Mononuclear cell (primary cell): ENCODE measurements around the gene TNIP1. TPM values are rescaled to one million over a fixed set of nuclear protein-coding genes. Genes with fewer than 3 reads are reported as not detected.

Experiments used
- H3K27me3 ChIP-seq: 2 replicates; pipeline ENCODE4 v1.6.0; 2011; ENCODE audit warnings: low read length, control low read depth; ENCODE audit not compliant: insufficient read depth
- H3K4me1 ChIP-seq: 2 replicates; pipeline ENCODE4 v1.5.1; 2011; ENCODE audit warnings: mild to moderate bottlenecking, low read length, control low read depth; ENCODE audit not compliant: insufficient read depth
- H3K4me3 ChIP-seq: 2 replicates; pipeline ENCODE4 v1.5.1; 2011; ENCODE audit warnings: mild to moderate bottlenecking, low read length, moderate library complexity
- H3K9me3 ChIP-seq: 2 replicates; pipeline ENCODE4 v1.5.1; 2011; ENCODE audit warnings: low read depth, mild to moderate bottlenecking, control low read depth, low read length
- total RNA-seq: library from RNA; depleted of rRNA; stranded (reverse); fragments of >200 nt; gene quantifications from one replicate; pipeline ENCODE4 v1.2.3, GENCODE V29; 2012

The TNIP1 gene
- total RNA-seq, 1 donor, result 222 TPM

DNA sequence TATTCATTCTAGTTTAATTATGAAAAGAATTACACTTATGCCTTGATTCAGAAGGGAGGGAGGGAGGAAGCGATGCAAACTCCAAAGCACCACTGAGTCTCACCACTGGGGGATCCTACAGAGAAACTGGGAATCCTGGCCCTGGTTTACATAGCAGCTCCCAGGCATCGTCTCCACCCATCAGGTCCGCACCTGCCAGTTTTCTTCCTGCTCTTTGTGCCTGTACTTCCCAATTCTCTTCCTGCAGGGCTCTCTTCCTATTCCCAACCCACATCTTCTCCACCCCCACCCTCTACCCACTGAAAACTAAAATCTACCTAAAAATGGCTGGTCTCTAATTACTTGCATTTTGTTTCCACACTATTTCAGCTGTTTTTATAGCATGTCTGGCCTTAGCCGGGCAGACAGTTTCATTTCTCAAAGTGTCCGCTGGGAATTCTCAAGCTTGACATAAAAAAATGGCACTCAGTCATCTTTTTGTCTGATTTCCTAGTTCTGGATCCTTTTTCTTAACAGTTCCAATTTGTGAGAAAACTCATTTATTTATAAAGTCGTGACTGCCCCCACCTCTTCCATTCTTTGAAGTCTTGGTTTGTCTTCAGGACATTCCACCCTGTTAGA lies 1.6 kb upstream of the TNIP1 start:
- Histone ChIP-seq H3K4me1 (peaks cover 85% of the 10 kb centered on the region), H3K9me3 (no peaks in the 10 kb centered on the region), H3K27me3 (no peaks in the 10 kb centered on the region), H3K4me3 (no peak overlapping the region)

DNA sequence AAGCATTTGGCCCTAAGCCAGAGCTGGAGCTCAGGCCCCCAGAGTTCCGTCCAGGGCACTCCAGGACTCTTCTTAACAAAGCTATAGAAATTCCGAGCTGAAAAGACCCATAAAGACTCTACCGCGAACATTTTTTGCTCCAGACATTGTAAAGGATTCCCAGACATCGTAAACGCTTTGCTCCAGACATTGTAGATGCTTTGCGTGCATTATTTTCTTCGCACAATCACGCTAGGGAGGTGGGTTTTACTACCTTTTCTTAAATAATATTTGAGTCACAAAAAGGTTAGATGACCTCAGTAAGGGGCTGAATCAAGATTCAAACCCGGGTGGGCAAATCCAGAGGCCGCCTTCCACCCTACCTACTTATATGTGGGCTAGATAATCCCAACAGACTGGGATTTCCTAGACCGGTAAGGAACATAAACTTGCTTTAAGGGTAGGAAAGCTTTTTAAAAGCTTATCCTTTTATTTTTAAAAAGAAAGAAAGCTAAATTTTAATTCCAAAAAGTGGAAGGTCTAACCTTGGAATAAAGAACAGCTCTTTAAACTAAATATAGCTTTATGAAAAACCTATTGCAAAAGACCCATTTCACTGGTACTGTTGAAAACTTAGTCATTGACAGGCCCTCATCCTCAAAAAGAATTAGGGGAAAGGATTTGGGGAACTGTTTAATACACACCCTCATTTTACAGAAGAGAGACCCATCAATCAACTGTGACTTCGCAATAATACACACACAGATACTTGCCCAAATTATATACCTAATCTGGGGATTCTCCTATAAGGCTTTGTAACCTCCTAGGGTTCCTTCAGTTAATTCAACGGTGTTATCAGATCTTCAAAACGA lies 822 bp upstream of the TNIP1 start:
- Histone ChIP-seq H3K27me3 (no peaks in the 10 kb centered on the region), H3K4me3 (peak overlapping the region; percentile 83), H3K9me3 (no peaks in the 10 kb centered on the region), H3K4me1 (peaks cover 85% of the 10 kb centered on the region)

DNA sequence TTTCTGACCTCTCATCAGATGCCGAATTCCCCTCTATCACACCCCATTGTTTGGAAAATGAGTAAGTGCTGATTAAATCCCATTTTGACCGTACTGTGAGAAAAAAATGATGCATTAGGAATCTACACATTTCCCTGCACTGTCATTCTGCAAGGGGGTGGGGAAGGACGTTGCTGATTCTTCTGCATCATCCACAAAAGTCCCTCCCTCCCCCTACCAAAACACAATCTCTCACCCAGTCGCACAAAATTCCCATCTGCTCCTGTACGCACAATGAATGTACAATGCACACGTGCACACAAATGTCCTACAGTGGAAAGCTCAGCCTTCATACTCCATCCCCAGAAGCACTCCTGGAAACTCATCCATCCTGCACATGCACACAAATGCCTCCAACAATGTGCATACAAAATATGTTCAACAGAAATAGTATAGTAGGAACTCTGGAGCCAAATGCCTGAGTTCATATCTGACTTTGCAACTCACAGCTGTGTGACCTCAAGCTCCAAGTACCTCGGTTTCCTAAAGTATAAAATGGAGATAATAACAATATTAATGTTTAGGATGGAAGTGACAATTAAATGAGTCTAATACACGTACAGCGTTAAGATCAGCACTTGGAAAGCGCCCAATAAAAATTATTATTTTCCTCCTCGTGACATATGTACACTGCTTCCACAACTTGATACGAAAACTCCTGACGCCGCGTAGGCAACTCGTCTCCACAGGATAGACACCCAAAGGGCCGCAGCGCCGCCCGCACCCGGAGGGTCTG lies 809 bp downstream of the TNIP1 start:
- Histone ChIP-seq H3K9me3 (no peaks in the 10 kb centered on the region), H3K4me1 (peaks cover 85% of the 10 kb centered on the region), H3K4me3 (peak overlapping the region; percentile 83), H3K27me3 (no peaks in the 10 kb centered on the region)

DNA sequence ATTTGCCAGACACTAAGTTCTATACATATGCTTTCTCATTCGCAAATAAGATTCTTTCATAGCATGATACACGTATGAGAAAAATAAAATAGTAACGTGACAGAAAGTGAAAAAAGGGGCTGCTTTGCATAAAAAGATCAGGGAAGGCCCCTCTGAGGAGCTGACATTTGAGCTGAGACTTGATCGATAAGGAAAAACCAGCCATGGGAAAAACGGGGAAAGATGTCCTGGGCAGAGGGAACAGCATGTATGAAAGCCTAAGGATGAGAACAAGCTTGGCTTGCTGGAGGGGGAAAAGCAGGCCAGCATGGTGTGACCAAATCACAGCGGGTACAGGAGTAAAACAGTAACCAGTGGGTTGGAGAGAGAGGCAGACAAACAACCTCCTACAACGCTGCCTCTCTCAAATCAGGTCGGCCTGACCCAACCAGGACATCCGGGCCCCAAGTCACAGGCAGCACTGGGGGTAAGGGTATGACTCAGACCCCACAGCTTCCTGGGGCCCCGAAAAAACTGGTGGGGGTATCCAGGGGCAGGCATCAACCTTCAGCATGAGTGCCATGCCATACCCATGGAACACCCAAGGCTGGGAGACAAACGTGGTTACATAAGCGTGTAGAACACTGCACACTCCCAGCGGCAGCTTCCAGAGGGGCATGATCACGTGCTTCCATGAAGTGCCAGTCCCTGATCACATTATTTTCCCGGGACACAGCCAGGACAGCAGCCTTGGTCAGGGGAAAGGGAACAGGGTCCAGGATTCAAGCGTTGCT lies 2.2 kb downstream of the TNIP1 start:
- Histone ChIP-seq H3K27me3 (no peaks in the 10 kb centered on the region), H3K9me3 (no peaks in the 10 kb centered on the region), H3K4me3 (peak overlapping the region; percentile 12), H3K4me1 (peaks cover 83% of the 10 kb centered on the region)

DNA sequence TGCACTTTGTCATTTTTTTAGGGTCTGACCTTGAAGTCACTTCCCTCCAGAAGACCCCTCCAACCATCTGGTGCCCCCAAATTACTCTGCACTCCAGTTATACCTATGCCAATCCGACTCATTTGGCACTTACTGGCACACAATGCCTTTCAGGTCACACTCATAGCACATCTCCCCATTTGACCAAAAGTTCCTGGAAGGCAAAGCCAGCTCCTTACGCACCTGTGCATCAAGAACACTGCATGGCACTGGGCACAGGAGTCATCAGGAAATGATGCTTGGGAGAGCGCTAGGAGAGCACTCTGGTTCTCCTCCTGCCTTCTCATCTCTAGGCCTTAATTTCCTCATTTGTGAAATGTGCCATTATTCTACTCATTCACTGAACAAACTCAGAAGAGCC lies 2.9 kb downstream of the TNIP1 start:
- no peaks in the 10 kb centered on the region for H3K9me3 ChIP-seq
- H3K4me3 ChIP-seq, result no peak overlapping the region
- no peaks in the 10 kb centered on the region for H3K27me3 ChIP-seq
- H3K4me1 ChIP-seq, result peaks cover 76% of the 10 kb centered on the region

DNA sequence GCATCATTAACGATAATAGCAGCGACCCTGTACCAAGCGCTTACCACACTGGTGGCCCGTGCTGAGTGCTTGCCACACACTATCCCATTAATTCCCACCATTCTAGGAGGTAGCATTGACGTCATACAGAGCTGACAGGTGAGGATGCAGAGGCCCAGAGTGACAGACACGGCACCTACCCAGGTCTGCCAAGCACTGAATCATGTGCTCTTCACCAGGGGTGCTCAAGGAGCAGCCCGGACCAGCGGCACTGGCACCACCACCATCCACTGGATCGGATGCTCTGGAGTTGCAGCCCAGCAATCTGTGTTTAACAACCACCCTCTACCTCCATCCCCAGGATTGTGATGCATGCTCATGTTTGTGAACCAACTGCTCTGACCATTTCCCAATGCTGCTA lies 3.4 kb downstream of the TNIP1 start:
- Histone ChIP-seq H3K4me3 (no peak overlapping the region), H3K9me3 (no peaks in the 10 kb centered on the region), H3K27me3 (no peaks in the 10 kb centered on the region), H3K4me1 (peaks cover 70% of the 10 kb centered on the region)

DNA sequence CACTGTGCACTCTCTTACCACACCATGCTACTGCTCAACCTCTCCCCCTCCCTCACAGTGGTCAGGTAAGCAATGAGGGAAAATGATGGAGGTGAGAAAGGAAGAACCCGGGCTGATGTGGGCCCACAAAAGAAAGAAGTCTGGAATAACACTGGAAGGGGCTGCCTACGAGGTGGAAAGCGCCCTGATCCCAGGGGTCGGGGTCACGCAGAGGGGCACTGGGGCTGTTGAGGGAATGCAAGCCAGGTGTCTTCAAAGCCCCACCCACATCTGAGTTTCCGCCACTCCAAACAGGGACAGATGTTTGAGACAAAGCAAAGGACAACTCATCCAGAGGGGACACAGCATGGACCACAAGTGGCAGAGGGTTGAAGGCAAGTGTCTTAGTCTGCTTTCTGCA lies 4.2 kb downstream of the TNIP1 start:
- peaks cover 62% of the 10 kb centered on the region for H3K4me1 ChIP-seq
- H3K9me3 ChIP-seq, result no peaks in the 10 kb centered on the region
- no peaks in the 10 kb centered on the region for H3K27me3 ChIP-seq
- no peak overlapping the region for H3K4me3 ChIP-seq

DNA sequence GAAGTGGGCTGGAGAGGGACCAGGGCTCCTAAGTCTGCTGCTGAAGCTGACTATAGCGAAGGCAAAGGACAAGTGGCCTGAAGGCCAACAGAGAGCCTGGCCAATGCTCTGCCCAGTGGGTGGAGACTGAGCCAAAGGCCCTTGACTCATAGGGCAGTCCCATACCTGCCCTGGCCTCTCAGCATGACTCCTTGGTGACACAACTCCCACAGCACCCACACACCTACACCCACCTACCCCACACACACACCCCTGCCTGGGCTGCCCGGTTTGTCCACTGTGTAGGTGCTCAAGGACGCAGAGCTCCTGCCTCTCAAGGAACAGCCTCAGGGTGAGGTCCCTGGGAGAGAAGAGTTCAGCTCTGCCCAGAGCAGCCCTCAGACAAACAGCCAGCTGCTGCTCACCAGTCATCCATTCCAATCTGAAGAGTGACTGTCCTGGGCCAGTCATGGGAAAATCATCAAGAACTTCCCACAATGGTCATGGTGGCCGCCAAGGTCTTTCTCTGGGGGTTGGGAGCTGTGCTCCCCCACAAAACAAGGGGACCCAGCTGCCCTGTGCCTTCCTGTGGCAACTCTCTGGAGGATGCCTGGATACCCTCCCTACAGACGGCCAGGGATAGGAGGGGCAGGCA lies 5.0 kb downstream of the TNIP1 start:
- no peaks in the 10 kb centered on the region for H3K9me3 ChIP-seq
- no peak overlapping the region for H3K4me3 ChIP-seq
- peaks cover 64% of the 10 kb centered on the region for H3K4me1 ChIP-seq
- no peaks in the 10 kb centered on the region for H3K27me3 ChIP-seq

DNA sequence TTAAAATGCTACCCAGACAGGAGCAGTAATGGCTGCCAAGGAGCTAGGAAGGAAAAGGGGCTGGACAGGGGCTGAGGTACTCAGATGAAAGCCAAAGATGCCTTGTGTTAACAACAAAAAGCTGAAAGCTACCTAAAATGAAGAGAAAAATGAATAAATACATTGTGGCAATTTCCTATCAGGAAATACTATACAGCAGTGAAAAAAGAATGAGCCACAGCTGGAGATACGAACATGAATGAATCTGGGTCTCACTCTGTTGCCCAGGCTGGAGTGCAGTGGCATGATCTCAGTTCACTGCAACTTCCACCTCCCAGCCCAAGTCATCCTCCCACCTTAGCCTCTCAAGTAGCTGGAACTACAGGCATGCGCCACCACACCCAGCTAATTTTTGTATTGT lies 6.3 kb downstream of the TNIP1 start:
- H3K4me3 ChIP-seq, result no peak overlapping the region
- H3K9me3 ChIP-seq, result no peaks in the 10 kb centered on the region
- H3K27me3 ChIP-seq, result no peaks in the 10 kb centered on the region
- peaks cover 68% of the 10 kb centered on the region for H3K4me1 ChIP-seq

DNA sequence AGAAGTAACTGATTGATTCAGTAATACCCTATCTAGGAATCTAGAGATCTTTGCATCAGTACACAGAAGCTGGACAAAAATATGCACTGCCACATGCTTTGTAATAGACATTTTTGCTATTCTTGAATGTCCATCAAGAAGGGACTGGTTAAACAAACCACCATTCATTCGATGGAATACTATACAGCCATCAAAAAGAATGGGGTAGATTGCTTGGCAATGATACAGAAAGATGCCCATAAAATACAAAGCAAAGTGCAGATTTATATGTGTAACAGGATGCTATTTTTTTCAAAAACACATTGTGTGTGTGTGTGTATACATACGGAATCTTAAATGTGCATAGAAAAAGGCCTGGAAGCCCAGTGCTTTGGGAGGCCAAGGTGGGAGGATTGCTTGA lies 7.6 kb downstream of the TNIP1 start:
- no peaks in the 10 kb centered on the region for H3K9me3 ChIP-seq
- peaks cover 68% of the 10 kb centered on the region for H3K4me1 ChIP-seq
- H3K4me3 ChIP-seq, result no peak overlapping the region
- H3K27me3 ChIP-seq, result no peaks in the 10 kb centered on the region

DNA sequence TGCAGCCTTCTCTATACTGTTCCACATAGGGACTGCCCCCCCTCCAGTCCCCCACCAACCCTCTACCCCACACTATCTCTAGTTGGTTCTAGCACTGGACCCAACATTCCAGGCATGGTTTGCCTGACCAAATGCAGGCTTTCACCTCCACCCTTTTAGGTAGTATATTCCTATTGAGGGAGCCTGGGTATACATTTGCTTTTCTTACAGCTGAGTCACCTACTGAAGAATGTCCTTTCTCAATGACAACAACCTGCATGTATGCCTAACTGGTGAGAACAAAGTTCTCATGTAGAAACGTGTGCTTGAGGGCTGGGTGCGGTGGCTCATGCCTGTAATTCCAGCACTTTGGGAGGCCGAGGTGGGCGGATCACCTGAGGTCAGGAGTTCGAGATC lies 8.2 kb downstream of the TNIP1 start:
- H3K4me1 ChIP-seq, result peaks cover 68% of the 10 kb centered on the region

DNA sequence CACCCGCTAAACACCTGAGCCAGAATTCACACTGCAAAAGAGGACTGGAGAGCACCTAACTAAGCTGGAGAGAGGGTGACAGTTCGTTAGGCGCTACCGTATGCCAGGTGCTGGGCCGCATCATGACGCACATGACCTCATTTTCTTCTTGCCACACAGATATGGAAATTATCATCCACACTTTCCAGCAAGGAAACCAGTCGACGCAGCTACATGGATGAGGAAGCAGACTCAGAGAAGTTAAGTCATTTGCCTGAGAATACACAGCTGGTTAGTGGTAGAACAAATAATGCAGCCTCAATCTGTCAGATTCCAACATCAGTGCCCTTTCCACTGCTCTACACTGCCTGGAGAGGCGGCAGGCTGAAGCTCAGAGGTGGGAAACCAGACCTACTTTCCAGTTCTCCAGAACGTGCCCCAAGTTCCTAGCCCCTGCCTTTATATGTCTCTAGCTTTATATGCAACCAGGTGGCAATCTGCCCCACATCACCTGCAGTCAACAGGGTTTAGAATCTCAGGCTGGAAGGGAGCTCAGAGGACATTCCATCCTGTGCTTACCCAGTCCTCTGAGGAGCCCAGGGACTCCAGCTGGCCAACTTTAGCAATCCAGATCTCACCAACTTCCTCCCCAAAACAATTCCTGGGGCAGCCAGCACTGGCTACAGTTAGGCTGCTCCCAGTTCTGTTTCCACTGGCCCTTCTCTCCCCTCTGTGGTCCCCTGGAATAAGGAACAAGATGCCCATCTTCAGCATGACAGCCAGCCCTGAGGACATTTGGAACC lies 8.8 kb downstream of the TNIP1 start:
- no peak overlapping the region for H3K4me3 ChIP-seq
- no peaks in the 10 kb centered on the region for H3K9me3 ChIP-seq
- peaks cover 64% of the 10 kb centered on the region for H3K4me1 ChIP-seq
- no peaks in the 10 kb centered on the region for H3K27me3 ChIP-seq

More for the DNA sequence above, 8.2 kb downstream of the TNIP1 start:
- Histone ChIP-seq H3K9me3 (no peaks in the 10 kb centered on the region), H3K27me3 (no peaks in the 10 kb centered on the region), H3K4me3 (no peak overlapping the region)

DNA sequence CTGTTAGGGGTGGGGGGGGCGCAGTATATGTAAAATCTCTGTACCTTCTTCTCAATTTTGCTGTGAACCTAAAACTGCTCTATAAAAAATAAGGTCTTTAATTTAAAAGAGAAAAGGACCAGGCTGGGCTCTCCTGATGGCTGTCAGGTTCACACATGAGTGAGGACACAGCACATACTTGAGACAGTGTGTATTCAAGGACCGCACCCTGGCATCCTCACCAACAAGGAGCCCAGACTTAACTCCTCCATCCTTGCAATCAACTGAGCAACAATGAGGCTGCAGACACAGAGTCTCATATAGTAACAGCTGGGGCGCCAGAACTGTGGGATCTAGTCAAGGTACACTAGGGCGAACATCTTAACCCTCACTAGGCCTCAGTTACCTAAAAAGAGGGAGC lies 9.8 kb downstream of the TNIP1 start:
- Histone ChIP-seq H3K4me3 (no peak overlapping the region), H3K27me3 (no peaks in the 10 kb centered on the region), H3K9me3 (no peaks in the 10 kb centered on the region), H3K4me1 (peaks cover 60% of the 10 kb centered on the region)

DNA sequence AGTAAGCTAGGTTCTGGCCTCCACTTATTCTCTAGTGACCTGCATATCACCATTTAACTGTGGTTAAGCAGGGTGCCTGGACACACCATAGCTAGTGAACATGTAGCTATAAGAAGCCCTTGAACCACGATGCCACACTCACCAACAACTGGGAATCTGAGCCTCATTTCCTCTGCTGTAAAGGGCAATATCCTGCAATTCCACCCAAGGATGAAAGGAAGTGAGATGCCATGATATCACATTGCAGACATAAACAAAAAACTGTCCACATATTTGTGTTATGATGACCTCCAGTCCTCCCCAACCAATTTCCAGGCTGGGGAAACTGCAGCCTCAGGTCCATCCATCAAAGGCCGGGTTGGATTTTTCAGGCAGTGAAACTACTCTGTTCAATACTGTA lies 10.4 kb downstream of the TNIP1 start:
- H3K4me1 ChIP-seq, result peaks cover 58% of the 10 kb centered on the region
- no peaks in the 10 kb centered on the region for H3K27me3 ChIP-seq
- H3K4me3 ChIP-seq, result no peak overlapping the region
- no peaks in the 10 kb centered on the region for H3K9me3 ChIP-seq
